Pancreas (tissue), 10 donors: Measurements from ENCODE around the gene CELF2. TPM values are rescaled to one million over a fixed set of nuclear protein-coding genes. Genes with fewer than 3 reads are reported as not detected.

Experiments used
- ATAC-seq, 4 donors: fragments of 200-7000 bp; cut with Tn5 transposase; one replicate each; pipeline versions ENCODE4 v1.8.0 to v1.9.1; 2020; ENCODE audit warnings: mild to moderate bottlenecking in 4 of 4, moderate library complexity in 4 of 4
- DNase-seq, 6 donors: peaks; one replicate each; pipeline ENCODE4 v3.0.0-alpha.2; 2020
- FAIRE-seq: peaks from 2 replicates; lab custom pipeline; 2012; peaks lifted over from hg19 to GRCh38; lab: Jason Lieb, UNC
- H3K27ac ChIP-seq, 4 donors: fragments of 200-600 bp; sonication (generic); 1 replicate in 3 of 4; 2 replicates in 1 of 4; pipeline versions ENCODE4 v1.5.0 to v1.8.0; 2020
- H3K27me3 ChIP-seq, 4 donors: fragments of 200-600 bp; one replicate each; pipeline ENCODE4 v1.8.0; 2021
- H3K36me3 ChIP-seq, 3 donors: fragments of 200-600 bp; sonication (generic) in 1 of 3; one replicate each; pipeline versions ENCODE4 v1.5.0 to v1.8.0; 2020 to 2021
- H3K4me1 ChIP-seq, 3 donors: fragments of 200-600 bp; one replicate each; pipeline ENCODE4 v1.8.0; 2021
- H3K4me3 ChIP-seq, 4 donors: fragments of 200-600 bp; sonication (generic) in 2 of 4; one replicate each; pipeline versions ENCODE4 v1.5.0 to v1.8.0; 2020 to 2021
- H3K9me3 ChIP-seq, 4 donors: fragments of 200-600 bp; one replicate each; pipeline ENCODE4 v1.8.0; 2021
- CTCF ChIP-seq, 4 donors: fragments of 200-600 bp; sonication (generic) in 3 of 4; IDR thresholded peaks; one replicate each; pipeline versions ENCODE4 v1.5.0 to v1.8.0; 2021; ENCODE audit warnings: antibody characterized with exemption in 4 of 4
- WGBS, 2 donors: extraction: QIAGEN DNeasy Blood & Tissue Kit; methylation state at CpG; one replicate each; pipeline ENCODE4 v1.1.7; 2013; 5-methylcytosine and 5-hydroxymethylcytosine counted together
- intact Hi-C, 3 donors: fragments of 100-400 bp; cut with DNase I; formaldehyde crosslinking; loops; one replicate each; pipeline versions ENCODE4 v1.11.1 to v1.14.2; 2022
- polyA plus RNA-seq, 2 donors: library from polyadenylated mRNA; stranded (reverse); fragments of 200-250 nt; gene quantifications; one replicate each; pipeline ENCODE4 v1.2.3, GENCODE V29; 2013
- total RNA-seq, 6 donors: library from RNA; stranded (reverse); fragmentation: NEBNext Ultra II Directional in 4 of 6; extraction: Animal tissue kit (Norgen Biotek cat#: 25700) in 4 of 6; gene quantifications; one replicate each; pipeline versions ENCODE4 v1.2.1 to v1.2.4, GENCODE V29; 2021 to 2023
- donor health status: healthy with polysubstance abuse.
- donor health status: DM: no; HTN: no; CAD: no; lungs with moderate emphysema.
- donor health status: DM: no; HTN: no; CAD: no.
- donor health status: control.
- donor health status: control.
- donor health status: Bipolar disorder and iron deficiency.
- donor health status: DM: yes; HTN: yes; CAD: no.
- donor health status: DM: no; HTN: no; CAD: no.
- donor health status: DM: no; HTN: no; CAD: no.
- donor health status: DM: yes; HTN: yes; CAD: no.

Gene CELF2
- total and polyA plus RNA-seq, 8 donors, result 1.2 to 11.7 (median 2.2) TPM

GRCh38 chr10:11168423-11169090, 150.9 kb downstream of the CELF2 start:
- 63 to 73% methylated on average over 6 of the region's 6 CpGs for WGBS, 2 donors
- Histone ChIP-seq H3K27ac (no peak overlapping the region), H3K4me3 (no peak overlapping the region), H3K4me1 (peaks cover 0 to 10% (median 0%) of the 10 kb centered on the region in 3 donors), H3K36me3 (no peaks in the 10 kb centered on the region), H3K27me3 (no peaks in the 10 kb centered on the region), H3K9me3 (no peaks in the 10 kb centered on the region)
- intact Hi-C loops, result no loop called here
- FAIRE-seq (no peak), DNase-seq (no peak), ATAC-seq (no peak)
- TF ChIP-seq CTCF (IDR thresholded peaks at IDR 0.05), result no peak

- no peak for TF ChIP-seq CTCF (IDR thresholded peaks at IDR 0.05)
- no peak for ATAC-seq
- peaks cover 0 to 10% (median 0%) of the 10 kb centered on the region in 3 donors for H3K4me1 ChIP-seq
- H3K27ac ChIP-seq, result no peak overlapping the region
- H3K9me3 ChIP-seq, result no peaks in the 10 kb centered on the region
- no peaks in the 10 kb centered on the region for H3K36me3 ChIP-seq
- H3K4me3 ChIP-seq, result no peak overlapping the region
- FAIRE-seq, result no peak
- H3K27me3 ChIP-seq, result no peaks in the 10 kb centered on the region
- DNase-seq, result no peak
- WGBS, 2 donors, result 87 to 91% methylated on average over 2 of the region's 2 CpGs
- intact Hi-C loops, result no loop called here
Measured at GRCh38 chr10:11169976-11170375, 152.3 kb downstream of the CELF2 start.

GRCh38 chr10:11170574-11170973, 152.9 kb downstream of the CELF2 start:
- Histone ChIP-seq H3K4me1 (peaks cover 0 to 6% (median 0%) of the 10 kb centered on the region in 3 donors), H3K27ac (no peak overlapping the region), H3K27me3 (no peaks in the 10 kb centered on the region), H3K9me3 (no peaks in the 10 kb centered on the region), H3K4me3 (no peak overlapping the region), H3K36me3 (no peaks in the 10 kb centered on the region)
- ATAC-seq, result no peak
- no peak for FAIRE-seq
- 72 to 87% methylated on average over 8 of the region's 8 CpGs for WGBS, 2 donors
- intact Hi-C loops, result no loop called here
- DNase-seq, result no peak
- TF ChIP-seq CTCF (IDR thresholded peaks at IDR 0.05), result no peak

GRCh38 chr10:11170993-11171851, 153.6 kb downstream of the CELF2 start:
- H3K4me1 ChIP-seq, result no peaks in the 10 kb centered on the region
- H3K36me3 ChIP-seq, result no peaks in the 10 kb centered on the region
- intact Hi-C loops, result no loop called here
- FAIRE-seq (no peak), DNase-seq (no peak), ATAC-seq (peak in 2 of 4 donors; percentile 51 to 58)
- peak overlapping the region in 2 of 4 donors; percentile 2 to 39 for H3K27ac ChIP-seq
- 59 to 67% methylated on average over 8 of the region's 8 CpGs for WGBS, 2 donors
- no peaks in the 10 kb centered on the region for H3K27me3 ChIP-seq
- H3K4me3 ChIP-seq, result no peak overlapping the region
- no peak for TF ChIP-seq CTCF (IDR thresholded peaks at IDR 0.05)
- no peaks in the 10 kb centered on the region for H3K9me3 ChIP-seq
